ENCODE measurements around the gene SOST. TPM values are rescaled to one million over a fixed set of nuclear protein-coding genes. Genes with fewer than 3 reads are reported as not detected.

The SOST gene
- polyA plus RNA-seq, 2 of the 4 experiments (the other 2 are of a cell fraction), result 0.03 to 0.05 TPM

DNA sequence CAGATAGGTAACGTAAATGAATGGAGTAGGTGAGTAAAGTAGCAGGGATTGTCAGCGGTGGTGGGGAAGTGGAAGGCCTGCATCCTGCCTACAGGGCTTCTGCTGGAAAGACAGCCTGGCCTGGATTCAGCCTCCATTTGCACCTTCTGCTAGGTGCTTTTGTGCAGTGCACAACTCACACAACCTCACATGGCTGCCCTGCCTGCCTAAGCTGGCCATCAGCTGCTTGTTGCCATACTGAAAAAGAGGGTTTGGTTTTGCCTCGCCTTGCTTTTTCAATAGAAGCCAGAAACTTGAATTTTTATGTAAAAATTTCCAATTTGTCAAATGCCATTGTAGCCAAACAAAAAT is 36.3 kb downstream of the SOST start:
- ChIA-PET CTCF (interaction anchor here (1.1 to 13.9 kb wide), 6 partner anchors 33 to 238 kb away, joined by 3 to 180 read pairs (median 4); partner anchors contain the start of genes DHX8 and SOST), POLR2A (no interaction called here)
- peaks cover 63% of the 10 kb centered on the region for H3K4me1 ChIP-seq
- no peak for FAIRE-seq
- WGBS (ENCODE audit: missing lambda C conversion rate), result 99% methylated on average over 3 of the region's 3 CpGs
- peak overlapping the region; percentile 93 to 95 for H3K27ac ChIP-seq
- no peak overlapping the region; the same call in 1 of the 3 replicates for H3K4me2 ChIP-seq
- no peak for ATAC-seq
- no peak for DNase-seq (ENCODE audit: low read depth in 1 of 2, low spot score in 1 of 2)
- no peak overlapping the region for H3K4me3 ChIP-seq
- TF ChIP-seq HEYL (CRISPR knock-in tag; IDR thresholded peaks at IDR 0.05), result 0 out of 2 replicates have a peak, but pooled peaks have one; percentile 5
- no peak for TF ChIP-seq TFCP2L1 (CRISPR knock-in tag; IDR thresholded peaks at IDR 0.05)
- H3K9me3 ChIP-seq, result no peaks in the 10 kb centered on the region

DNA sequence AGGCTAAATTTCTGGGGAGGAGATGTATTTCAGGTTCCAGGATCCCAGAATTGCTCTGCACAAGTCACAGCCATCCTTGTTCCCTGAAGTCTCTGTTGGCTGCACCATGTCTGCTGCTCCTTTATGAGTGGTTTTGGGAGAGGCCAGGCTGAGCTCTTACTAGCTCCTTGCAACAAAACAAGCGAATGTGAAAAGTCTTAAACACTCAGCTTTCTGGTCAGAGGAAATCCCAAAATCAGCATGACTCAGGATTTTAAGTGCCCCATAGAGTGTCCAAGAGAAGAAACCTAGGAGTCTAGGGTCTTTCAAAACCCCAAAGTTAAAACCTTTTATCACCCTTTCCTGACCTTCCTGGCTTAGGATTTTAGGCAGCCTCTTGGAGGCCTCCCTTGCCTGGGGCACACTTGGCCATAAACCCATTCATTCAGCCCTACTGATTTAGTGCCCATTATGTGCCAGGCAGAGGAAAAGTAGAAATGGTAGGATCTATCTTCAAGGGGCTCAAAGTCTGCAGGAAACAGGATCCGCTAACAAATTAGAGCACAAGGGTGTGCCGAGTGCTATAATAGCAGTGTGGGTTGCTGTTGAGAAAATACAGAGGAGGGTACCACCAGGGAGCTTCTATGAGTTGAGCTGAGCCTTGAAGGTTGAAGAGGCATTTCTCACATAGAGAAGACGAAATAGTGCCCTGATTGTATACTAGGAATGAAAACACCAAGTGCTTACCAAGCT is 36.9 kb downstream of the SOST start:
- Histone ChIP-seq H3K27ac (peak overlapping the region; percentile 93 to 95), H3K4me2 (peak overlapping the region; percentile 94), H3K4me1 (peaks cover 68% of the 10 kb centered on the region), H3K9me3 (no peaks in the 10 kb centered on the region), H3K4me3 (peak overlapping the region; percentile 53)
- FAIRE-seq (peak; percentile 84), ATAC-seq (peak in 1 of 2 experiments; percentile 39; a peak in 3 of 6 replicates), DNase-seq (ENCODE audit: low read depth in 1 of 2, low spot score in 1 of 2) (peak in 1 of 2 experiments; percentile 75)
- ChIA-PET CTCF (interaction anchor here (1.1 to 13.9 kb wide), 6 partner anchors 34 to 238 kb away, joined by 3 to 180 read pairs (median 4); partner anchors contain the start of genes DHX8 and SOST), POLR2A (interaction anchor here (0.6 kb wide), 2 partner anchors 19 to 40 kb away, joined by 3 to 7 read pairs; no protein-coding TSS in a partner anchor)
- WGBS (ENCODE audit: missing lambda C conversion rate), result 72% methylated on average over 4 of the region's 4 CpGs
- TF ChIP-seq NR3C1 (IDR thresholded peaks at IDR 0.05), result no peak
- no peak for TF ChIP-seq BHLHE40 (IDR thresholded peaks at IDR 0.05; ENCODE audit: low read depth, low read length)
- TF ChIP-seq, protein P1, sequence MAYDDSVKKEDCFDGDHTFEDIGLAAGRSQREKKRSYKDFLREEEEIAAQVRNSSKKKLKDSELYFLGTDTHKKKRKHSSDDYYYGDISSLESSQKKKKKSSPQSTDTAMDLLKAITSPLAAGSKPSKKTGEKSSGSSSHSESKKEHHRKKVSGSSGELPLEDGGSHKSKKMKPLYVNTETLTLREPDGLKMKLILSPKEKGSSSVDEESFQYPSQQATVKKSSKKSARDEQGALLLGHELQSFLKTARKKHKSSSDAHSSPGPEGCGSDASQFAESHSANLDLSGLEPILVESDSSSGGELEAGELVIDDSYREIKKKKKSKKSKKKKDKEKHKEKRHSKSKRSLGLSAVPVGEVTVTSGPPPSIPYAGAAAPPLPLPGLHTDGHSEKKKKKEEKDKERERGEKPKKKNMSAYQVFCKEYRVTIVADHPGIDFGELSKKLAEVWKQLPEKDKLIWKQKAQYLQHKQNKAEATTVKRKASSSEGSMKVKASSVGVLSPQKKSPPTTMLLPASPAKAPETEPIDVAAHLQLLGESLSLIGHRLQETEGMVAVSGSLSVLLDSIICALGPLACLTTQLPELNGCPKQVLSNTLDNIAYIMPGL (CRISPR knock-in tag; IDR thresholded peaks at IDR 0.05; ENCODE audit: borderline replicate concordance), result no peak
- peak; percentile 77; the same call in 1 of the 2 replicates for TF ChIP-seq TP53 (CRISPR knock-in tag; IDR thresholded peaks at IDR 0.05)
- TF ChIP-seq EHMT2 (IDR thresholded peaks at IDR 0.05; ENCODE audit: low read depth), result no peak
- TF ChIP-seq RFX5 (IDR thresholded peaks at IDR 0.05), result no peak
- TF ChIP-seq HDAC2 (IDR thresholded peaks at IDR 0.05), result no peak
- TF ChIP-seq JUN (IDR thresholded peaks at IDR 0.05), result no peak; a peak in 1 of 5 replicates
- TF ChIP-seq, protein P2, sequence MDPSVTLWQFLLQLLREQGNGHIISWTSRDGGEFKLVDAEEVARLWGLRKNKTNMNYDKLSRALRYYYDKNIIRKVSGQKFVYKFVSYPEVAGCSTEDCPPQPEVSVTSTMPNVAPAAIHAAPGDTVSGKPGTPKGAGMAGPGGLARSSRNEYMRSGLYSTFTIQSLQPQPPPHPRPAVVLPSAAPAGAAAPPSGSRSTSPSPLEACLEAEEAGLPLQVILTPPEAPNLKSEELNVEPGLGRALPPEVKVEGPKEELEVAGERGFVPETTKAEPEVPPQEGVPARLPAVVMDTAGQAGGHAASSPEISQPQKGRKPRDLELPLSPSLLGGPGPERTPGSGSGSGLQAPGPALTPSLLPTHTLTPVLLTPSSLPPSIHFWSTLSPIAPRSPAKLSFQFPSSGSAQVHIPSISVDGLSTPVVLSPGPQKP (IDR thresholded peaks at IDR 0.05; ENCODE audit: low read depth, low read length), result no peak
- no peak for TF ChIP-seq ZFP36 (IDR thresholded peaks at IDR 0.05; ENCODE audit: borderline replicate concordance, partially characterized antibody)
- TF ChIP-seq CBX2 (IDR thresholded peaks at IDR 0.05; ENCODE audit: borderline replicate concordance, low read depth), result no peak
- peak; percentile 94 for TF ChIP-seq MAFK (IDR thresholded peaks at IDR 0.05; ENCODE audit: partially characterized antibody)
- TF ChIP-seq CBX8 (IDR thresholded peaks at IDR 0.05), result no peak
- TF ChIP-seq RCOR1 (IDR thresholded peaks at IDR 0.05; ENCODE audit: low read depth, low read length), result no peak
- no peak for TF ChIP-seq HOXA7 (CRISPR knock-in tag; IDR thresholded peaks at IDR 0.05)
- no peak for TF ChIP-seq ZSCAN20 (CRISPR knock-in tag; IDR thresholded peaks at IDR 0.05)
- TF ChIP-seq, protein P3, sequence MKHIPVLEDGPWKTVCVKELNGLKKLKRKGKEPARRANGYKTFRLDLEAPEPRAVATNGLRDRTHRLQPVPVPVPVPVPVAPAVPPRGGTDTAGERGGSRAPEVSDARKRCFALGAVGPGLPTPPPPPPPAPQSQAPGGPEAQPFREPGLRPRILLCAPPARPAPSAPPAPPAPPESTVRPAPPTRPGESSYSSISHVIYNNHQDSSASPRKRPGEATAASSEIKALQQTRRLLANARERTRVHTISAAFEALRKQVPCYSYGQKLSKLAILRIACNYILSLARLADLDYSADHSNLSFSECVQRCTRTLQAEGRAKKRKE (CRISPR knock-in tag; IDR thresholded peaks at IDR 0.05; ENCODE audit: low read depth), result no peak
- TF ChIP-seq ESRRA (IDR thresholded peaks at IDR 0.05; ENCODE audit: borderline replicate concordance, low read length), result no peak
- peak; percentile 84 for TF ChIP-seq NFE2L2 (conservative IDR thresholded peaks at IDR 0.05; ENCODE audit: low read length)
- no peak for TF ChIP-seq RAD21 (conservative IDR thresholded peaks at IDR 0.05 in 1 of 2, IDR thresholded peaks at IDR 0.05 in 1 of 2)
- TF ChIP-seq HEYL (CRISPR knock-in tag; IDR thresholded peaks at IDR 0.05), result 0 out of 2 replicates have a peak, but pooled peaks have one; percentile 14
- no peak for TF ChIP-seq CHD2 (IDR thresholded peaks at IDR 0.05; ENCODE audit: low read length, partially characterized antibody)
- TF ChIP-seq, protein P4, sequence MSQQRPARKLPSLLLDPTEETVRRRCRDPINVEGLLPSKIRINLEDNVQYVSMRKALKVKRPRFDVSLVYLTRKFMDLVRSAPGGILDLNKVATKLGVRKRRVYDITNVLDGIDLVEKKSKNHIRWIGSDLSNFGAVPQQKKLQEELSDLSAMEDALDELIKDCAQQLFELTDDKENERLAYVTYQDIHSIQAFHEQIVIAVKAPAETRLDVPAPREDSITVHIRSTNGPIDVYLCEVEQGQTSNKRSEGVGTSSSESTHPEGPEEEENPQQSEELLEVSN (IDR thresholded peaks at IDR 0.05; ENCODE audit: borderline replicate concordance, low read depth), result no peak
- TF ChIP-seq FOSB (CRISPR knock-in tag; IDR thresholded peaks at IDR 0.05), result no peak
- no peak; the same call in 1 of the 2 replicates for TF ChIP-seq NPAS2 (CRISPR knock-in tag; IDR thresholded peaks at IDR 0.05; ENCODE audit: borderline replicate concordance)
- 0 out of 2 replicates have a peak, but pooled peaks have one; percentile 48 for TF ChIP-seq EHF (CRISPR knock-in tag; IDR thresholded peaks at IDR 0.05)
- no peak for TF ChIP-seq CHD4 (IDR thresholded peaks at IDR 0.05; ENCODE audit: borderline replicate concordance)
- TF ChIP-seq MYC (IDR thresholded peaks at IDR 0.05; ENCODE audit: borderline replicate concordance, low read length), result no peak
- no peak for TF ChIP-seq HOXB5 (CRISPR knock-in tag; IDR thresholded peaks at IDR 0.05)
- no peak for TF ChIP-seq PHF8 (IDR thresholded peaks at IDR 0.05; ENCODE audit: borderline replicate concordance, low read depth)
- TF ChIP-seq ZC3H11A (IDR thresholded peaks at IDR 0.05), result no peak
- TF ChIP-seq EP300 (IDR thresholded peaks at IDR 0.05), result no peak
- TF ChIP-seq, protein P5, sequence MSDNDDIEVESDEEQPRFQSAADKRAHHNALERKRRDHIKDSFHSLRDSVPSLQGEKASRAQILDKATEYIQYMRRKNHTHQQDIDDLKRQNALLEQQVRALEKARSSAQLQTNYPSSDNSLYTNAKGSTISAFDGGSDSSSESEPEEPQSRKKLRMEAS (IDR thresholded peaks at IDR 0.05), result 0 out of 2 replicates have a peak, but pooled peaks have one; percentile 5
